Measurements from ENCODE around the gene TRMT61A.
"Not testable (repeated sequence)": the region's sequence is repeated elsewhere in the genome, so short reads cannot be mapped to it uniquely, and the experiment has no call there.

TRMT61A gene

GRCh38 chr14:103523575-103523954 lies 5.4 kb upstream of the TRMT61A start:
- no peak for DNase-seq

- no peak for DNase-seq
Observed at GRCh38 chr14:103524002-103524935, 4.7 kb upstream of the TRMT61A start.

- DNase-seq = not testable (repeated sequence)
Observed at GRCh38 chr14:103525430-103526246, 3.4 kb upstream of the TRMT61A start.

- no peak for DNase-seq
Observed at GRCh38 chr14:103526247-103526913, 2.6 kb upstream of the TRMT61A start.

- DNase-seq = no peak
Observed at GRCh38 chr14:103526914-103527248, 2.1 kb upstream of the TRMT61A start.

- no peak for DNase-seq
Observed at GRCh38 chr14:103527408-103528145, 1.4 kb upstream of the TRMT61A start.

- DNase-seq = no peak
Observed at GRCh38 chr14:103528146-103528586, 830 bp upstream of the TRMT61A start.

- no peak for DNase-seq
Observed at GRCh38 chr14:103529383-103530365, 678 bp downstream of the TRMT61A start.

- no peak for DNase-seq
Observed at GRCh38 chr14:103530390-103530789, 1.4 kb downstream of the TRMT61A start.

GRCh38 chr14:103530831-103531230 lies 1.8 kb downstream of the TRMT61A start:
- DNase-seq = no peak

GRCh38 chr14:103531421-103532215 lies 2.6 kb downstream of the TRMT61A start:
- DNase-seq = no peak

GRCh38 chr14:103532216-103533136 lies 3.5 kb downstream of the TRMT61A start:
- no peak for DNase-seq

- DNase-seq = no peak
Observed at GRCh38 chr14:103533137-103533998, 4.4 kb downstream of the TRMT61A start.

GRCh38 chr14:103533999-103534575 lies 5.1 kb downstream of the TRMT61A start:
- DNase-seq = no peak

GRCh38 chr14:103534576-103535061 lies 5.6 kb downstream of the TRMT61A start:
- no peak for DNase-seq

- DNase-seq = no peak
Observed at GRCh38 chr14:103535081-103535890, 6.3 kb downstream of the TRMT61A start.
